Tibial nerve (tissue), 4 donors: ENCODE data around the gene SF3A1. TPM values are rescaled to one million over a fixed set of nuclear protein-coding genes. Genes with fewer than 3 reads are reported as not detected.

ENCODE experiments used
- DNase-seq, 2 donors: peaks; one replicate each; pipeline ENCODE4 v3.0.0-alpha.2; 2019; ENCODE audit warnings: low spot score in 2 of 2
- H3K27ac ChIP-seq, 4 donors: fragments of 200-600 bp; sonication (generic) in 3 of 4; one replicate each; pipeline ENCODE4 v1.5.1; 2017 to 2019; ENCODE audit warnings: mild to moderate bottlenecking in 1 of 4
- H3K27me3 ChIP-seq, 2 donors: fragments of 200-600 bp; sonication (generic) in 1 of 2; one replicate each; pipeline versions ENCODE4 v1.5.1 to v1.6.0; 2017 to 2019
- H3K36me3 ChIP-seq, 3 donors: fragments of 200-600 bp; sonication (generic); one replicate each; pipeline ENCODE4 v1.5.1; 2018 to 2019
- H3K4me1 ChIP-seq, 4 donors: fragments of 200-600 bp; sonication (generic) in 3 of 4; one replicate each; pipeline ENCODE4 v1.5.1; 2017 to 2019
- H3K4me3 ChIP-seq, 4 donors: fragments of 200-600 bp; sonication (generic) in 3 of 4; one replicate each; pipeline ENCODE4 v1.5.1; 2017 to 2019; ENCODE audit warnings: mild to moderate bottlenecking in 1 of 4, moderate library complexity in 1 of 4
- H3K9me3 ChIP-seq, 4 donors: fragments of 200-600 bp; sonication (generic) in 3 of 4; one replicate each; pipeline ENCODE4 v1.5.1; 2017 to 2019
- CTCF ChIP-seq, 5 experiments: fragments of 200-600 bp in 3 of 5; fragments of 450-650 bp in 2 of 5; sonication (generic) in 3 of 5; IDR thresholded peaks; one replicate each; pipeline ENCODE4 v1.5.1; 2016 to 2019; ENCODE audit warnings: antibody characterized with exemption in 5 of 5, mild to moderate bottlenecking in 3 of 5, moderate library complexity in 2 of 5
- EP300 ChIP-seq, 2 donors: sonication (generic); formaldehyde crosslinking; IDR thresholded peaks; one replicate each; pipeline ENCODE4 v1.6.1; 2017; ENCODE audit warnings: antibody characterized with exemption in 2 of 2, mild to moderate bottlenecking in 1 of 2
- POLR2A ChIP-seq, 2 donors: fragments of 450-650 bp; IDR thresholded peaks; one replicate each; pipeline ENCODE4 v1.6.1; 2017; ENCODE audit warnings: antibody characterized with exemption in 2 of 2, mild to moderate bottlenecking in 2 of 2, moderate library complexity in 2 of 2
- WGBS, 2 donors: methylation state at CpG; one replicate each; pipeline ENCODE4 v1.1.5; 2018; 5-methylcytosine and 5-hydroxymethylcytosine counted together
- total RNA-seq, 4 donors: library from RNA; depleted of rRNA; stranded (reverse); fragments of >200 nt; gene quantifications; one replicate each; pipeline ENCODE4 v1.1.0, GENCODE V29; 2016

Gene SF3A1
- total RNA-seq, 4 donors from 2014 or later: 76.2 to 98.1 (median 91.7) TPM

- peaks cover 0 to 73% (median 27%) of the 10 kb centered on the region in 3 donors for H3K36me3 ChIP-seq
- H3K9me3 ChIP-seq: no peaks in the 10 kb centered on the region
- H3K4me1 ChIP-seq: peaks cover 7 to 66% (median 29%) of the 10 kb centered on the region in 4 donors
- peak overlapping the region in 2 of 4 donors; percentile 5 to 94 for H3K27ac ChIP-seq
- DNase-seq: no peak
- H3K27me3 ChIP-seq: no peaks in the 10 kb centered on the region
- no peak for TF ChIP-seq EP300 (IDR thresholded peaks at IDR 0.05)
- TF ChIP-seq POLR2A (IDR thresholded peaks at IDR 0.05): no peak
- TF ChIP-seq CTCF (IDR thresholded peaks at IDR 0.05): no peak
- 87% methylated on average over 9 of the region's 9 CpGs for WGBS, 2 donors
- no peak overlapping the region for H3K4me3 ChIP-seq
Measured at GRCh38 chr22:30294066-30294465, 62.6 kb downstream of the SF3A1 start.

GRCh38 chr22:30293026-30293425 lies 63.7 kb downstream of the SF3A1 start:
- no peaks in the 10 kb centered on the region for H3K27me3 ChIP-seq
- peaks cover 0 to 63% (median 19%) of the 10 kb centered on the region in 3 donors for H3K36me3 ChIP-seq
- TF ChIP-seq EP300 (IDR thresholded peaks at IDR 0.05) (no peak), POLR2A (IDR thresholded peaks at IDR 0.05) (no peak), CTCF (IDR thresholded peaks at IDR 0.05) (no peak)
- H3K4me1 ChIP-seq: peaks cover 7 to 64% (median 31%) of the 10 kb centered on the region in 4 donors
- H3K27ac ChIP-seq: peak overlapping the region in 2 of 4 donors; percentile 5 to 94
- 82 to 85% methylated on average over 7 of the region's 7 CpGs for WGBS, 2 donors
- no peak overlapping the region for H3K4me3 ChIP-seq
- no peaks in the 10 kb centered on the region for H3K9me3 ChIP-seq
- no peak for DNase-seq

- no peak for TF ChIP-seq CTCF (IDR thresholded peaks at IDR 0.05)
- no peak for TF ChIP-seq POLR2A (IDR thresholded peaks at IDR 0.05)
- TF ChIP-seq EP300 (IDR thresholded peaks at IDR 0.05): no peak
- H3K9me3 ChIP-seq: no peaks in the 10 kb centered on the region
- 78 to 86% methylated on average over 10 to 11 of the region's 18 CpGs for WGBS, 2 donors
- no peak for DNase-seq
- peaks cover 0 to 56% (median 15%) of the 10 kb centered on the region in 3 donors for H3K36me3 ChIP-seq
- no peaks in the 10 kb centered on the region for H3K27me3 ChIP-seq
- H3K4me1 ChIP-seq: peaks cover 7 to 67% (median 27%) of the 10 kb centered on the region in 4 donors
- peak overlapping the region; percentile 94 to 99 (median 94) for H3K27ac ChIP-seq
- no peak overlapping the region for H3K4me3 ChIP-seq
Measured at GRCh38 chr22:30292069-30292970, 64.4 kb downstream of the SF3A1 start.

GRCh38 chr22:30291058-30291892 lies 65.4 kb downstream of the SF3A1 start:
- H3K9me3 ChIP-seq: no peaks in the 10 kb centered on the region
- peak overlapping the region; percentile 94 to 99 (median 94) for H3K27ac ChIP-seq
- peaks cover 0 to 53% (median 15%) of the 10 kb centered on the region in 3 donors for H3K36me3 ChIP-seq
- peak; percentile 87 to 90 for DNase-seq
- 26 to 33% methylated on average over 9 to 12 of the region's 13 CpGs for WGBS, 2 donors
- TF ChIP-seq CTCF (IDR thresholded peaks at IDR 0.05) (peak in 1 of 5 experiments; percentile 35), POLR2A (IDR thresholded peaks at IDR 0.05) (peak; percentile 1 to 45), EP300 (IDR thresholded peaks at IDR 0.05) (peak; percentile 99)
- no peaks in the 10 kb centered on the region for H3K27me3 ChIP-seq
- no peak overlapping the region for H3K4me3 ChIP-seq
- peaks cover 7 to 74% (median 27%) of the 10 kb centered on the region in 4 donors for H3K4me1 ChIP-seq
